A549 (cell line): ENCODE measurements around the gene MKNK1. TPM values are rescaled to one million over a fixed set of nuclear protein-coding genes. Genes with fewer than 3 reads are reported as not detected.

ENCODE experiments used
- ATAC-seq, 2 experiments: fragments of 200-7000 bp in 1 of 2; fragments of >200 bp in 1 of 2; cut with Nextera tagmentation in 1 of 2; cut with Tn5 transposase in 1 of 2; 3 replicates each; pipeline versions ENCODE4 v1.8.0 to v1.9.1; 2018 to 2020; ENCODE audit warnings: mild to moderate bottlenecking in 1 of 2, moderate library complexity in 1 of 2
- CTCF ChIA-PET: fragments of 300-600 bp; sonication (Branson Sonifier 250); formaldehyde crosslinking; extraction: SDS; loops from one replicate; lab custom pipeline; 2021; ENCODE audit warnings: antibody characterized with exemption, inconsistent platforms; lab: Yijun Ruan, JAX
- POLR2A ChIA-PET: fragments of 350-600 bp; formaldehyde crosslinking; extraction: SDS; loops from one replicate; lab custom pipeline; 2021; ENCODE audit warnings: antibody characterized with exemption, inconsistent platforms; lab: Yijun Ruan, JAX
- DNase-seq, 2 experiments: peaks; one replicate each; pipeline versions ENCODE4 v3.0.0 to v3.0.0-alpha.2; 2011 to 2016; ENCODE audit warnings: low read depth in 1 of 2, low spot score in 1 of 2
- FAIRE-seq: peaks from 2 replicates; lab custom pipeline; 2011; peaks lifted over from hg19 to GRCh38; lab: Jason Lieb, UNC
- H3K27ac ChIP-seq, 2 experiments: fragments of >200 bp; sonication (Bioruptor Twin); formaldehyde crosslinking; 3 replicates each; pipeline ENCODE4 v1.5.1; 2016 to 2017
- H3K4me1 ChIP-seq: fragments of >200 bp; sonication (Bioruptor Twin); formaldehyde crosslinking; 3 replicates; pipeline ENCODE4 v1.6.1; 2016
- H3K4me2 ChIP-seq: fragments of >200 bp; sonication (Bioruptor Twin); formaldehyde crosslinking; 3 replicates; pipeline ENCODE4 v1.6.1; 2016
- H3K4me3 ChIP-seq: fragments of >200 bp; sonication (Bioruptor Twin); formaldehyde crosslinking; 3 replicates; pipeline ENCODE4 v1.5.1; 2016
- H3K9me3 ChIP-seq: fragments of >200 bp; sonication (Bioruptor Twin); formaldehyde crosslinking; 3 replicates; pipeline ENCODE4 v1.6.1; 2016
- CBX2 ChIP-seq: fragments of 200-600 bp; sonication (generic); IDR thresholded peaks from 2 replicates; pipeline ENCODE4 v1.6.1; 2016; ENCODE audit warnings: low read depth, mild to moderate bottlenecking, borderline replicate concordance
- CBX8 ChIP-seq: fragments of 200-600 bp; sonication (generic); IDR thresholded peaks from 2 replicates; pipeline ENCODE4 v1.6.1; 2016
- CEBPB ChIP-seq, 2 experiments: fragments of >200 bp in 1 of 2; sonication (Bioruptor Twin) in 1 of 2; formaldehyde crosslinking in 1 of 2; IDR thresholded peaks; 2 replicates each; pipeline ENCODE4 v1.6.1; 2012 to 2016
- CHD4 ChIP-seq: fragments of 200-600 bp; sonication (generic); IDR thresholded peaks from 2 replicates; pipeline ENCODE4 v1.6.1; 2016; ENCODE audit warnings: antibody characterized with exemption, mild to moderate bottlenecking, borderline replicate concordance
- EHF ChIP-seq: fragments of 250-450 bp; sonication (Bioruptor Pico); IDR thresholded peaks from 2 replicates; pipeline ENCODE4 v1.5.0; 2020; ENCODE audit warnings: mild to moderate bottlenecking
- EHMT2 ChIP-seq: fragments of 200-600 bp; sonication (generic); IDR thresholded peaks from 2 replicates; pipeline ENCODE4 v1.6.1; 2016; ENCODE audit warnings: antibody characterized with exemption, low read depth, mild to moderate bottlenecking, moderate library complexity
- FOXS1 ChIP-seq: fragments of 250-450 bp; sonication (Bioruptor Pico); IDR thresholded peaks from 2 replicates; pipeline ENCODE4 v1.5.0; 2020; ENCODE audit warnings: mild to moderate bottlenecking, moderate library complexity
- HDAC2 ChIP-seq: fragments of 200-600 bp; sonication (generic); IDR thresholded peaks from 2 replicates; pipeline ENCODE4 v1.6.1; 2016
- HOXB13 ChIP-seq: fragments of 250-450 bp; sonication (Bioruptor Pico); IDR thresholded peaks from 2 replicates; pipeline ENCODE4 v1.5.0; 2020; ENCODE audit warnings: low read depth, mild to moderate bottlenecking, moderate library complexity
- HOXB5 ChIP-seq: fragments of 250-450 bp; sonication (Bioruptor Pico); IDR thresholded peaks from 2 replicates; pipeline ENCODE4 v1.5.0; 2020; ENCODE audit warnings: mild to moderate bottlenecking, moderate library complexity
- MYC ChIP-seq: IDR thresholded peaks from 2 replicates; pipeline ENCODE4 v1.6.1; 2012; ENCODE audit warnings: mild to moderate bottlenecking, inconsistent platforms, low read length, improper control_type of control experiment, borderline replicate concordance
- NR3C1 ChIP-seq: fragments of >200 bp; sonication (Bioruptor Twin); formaldehyde crosslinking; IDR thresholded peaks from 3 replicates; pipeline ENCODE4 v1.6.1; 2017
- POLR2AphosphoS2 ChIP-seq: conservative IDR thresholded peaks from 2 replicates; pipeline ENCODE4 v1.6.1; 2012; ENCODE audit warnings: low read length, improper control_type of control experiment, inconsistent platforms
- RNF2 ChIP-seq: fragments of 200-600 bp; sonication (generic); IDR thresholded peaks from 2 replicates; pipeline ENCODE4 v1.6.1; 2016; ENCODE audit warnings: low read depth, mild to moderate bottlenecking, antibody characterized with exemption, moderate library complexity, borderline replicate concordance
- ZC3H11A ChIP-seq: fragments of 450-650 bp; IDR thresholded peaks from 2 replicates; pipeline ENCODE4 v1.6.1; 2014; ENCODE audit warnings: antibody characterized with exemption, mild to moderate bottlenecking
- ZFP36 ChIP-seq: fragments of 450-650 bp; IDR thresholded peaks from 2 replicates; pipeline ENCODE4 v1.6.1; 2014; ENCODE audit warnings: borderline replicate concordance; ENCODE audit not compliant: partially characterized antibody
- WGBS: methylation state at CpG from one replicate; pipeline ENCODE4 v1.1.6; 2017; ENCODE audit errors: missing lambda C conversion rate; 5-methylcytosine and 5-hydroxymethylcytosine counted together
- polyA plus RNA-seq, 4 experiments: library from polyadenylated mRNA; depleted of rRNA in 3 of 4; stranded (reverse); fragments of >200 nt; fragmentation: RNase III in 1 of 4; extraction: RNeasy Plus Mini Kit Qiagen cat#74134 plus additional on column Dnase treatment in 1 of 4; gene quantifications; 2 replicates in 3 of 4; 3 replicates in 1 of 4; pipeline ENCODE4 v1.2.3, GENCODE V29; 2011 to 2017
- TF ChIP-seq, protein P1 (sequence below): IDR thresholded peaks from 2 replicates; pipeline ENCODE4 v1.6.1; 2012; ENCODE audit warnings: low read depth, borderline replicate concordance
- TF ChIP-seq, protein P2 (sequence below): IDR thresholded peaks from 2 replicates; pipeline ENCODE4 v1.6.1; 2012
- TF ChIP-seq, protein P3 (sequence below): fragments of >200 bp; sonication (Bioruptor Twin); formaldehyde crosslinking; IDR thresholded peaks from 2 replicates; pipeline ENCODE4 v1.6.1; 2016
- TF ChIP-seq, protein P4 (sequence below): fragments of 200-600 bp; sonication (generic); IDR thresholded peaks from 2 replicates; pipeline ENCODE4 v1.6.1; 2016; ENCODE audit warnings: antibody characterized with exemption, mild to moderate bottlenecking, moderate library complexity
- TF ChIP-seq, protein P5 (sequence below): fragments of 250-450 bp; sonication (Bioruptor Pico); IDR thresholded peaks from 2 replicates; pipeline ENCODE4 v1.5.0; 2021; ENCODE audit warnings: mild to moderate bottlenecking, moderate library complexity, borderline replicate concordance

The MKNK1 gene
- polyA plus RNA-seq, 2 of the 4 experiments (the other 2 are of a cell fraction): 20.8 to 28.4 TPM

DNA sequence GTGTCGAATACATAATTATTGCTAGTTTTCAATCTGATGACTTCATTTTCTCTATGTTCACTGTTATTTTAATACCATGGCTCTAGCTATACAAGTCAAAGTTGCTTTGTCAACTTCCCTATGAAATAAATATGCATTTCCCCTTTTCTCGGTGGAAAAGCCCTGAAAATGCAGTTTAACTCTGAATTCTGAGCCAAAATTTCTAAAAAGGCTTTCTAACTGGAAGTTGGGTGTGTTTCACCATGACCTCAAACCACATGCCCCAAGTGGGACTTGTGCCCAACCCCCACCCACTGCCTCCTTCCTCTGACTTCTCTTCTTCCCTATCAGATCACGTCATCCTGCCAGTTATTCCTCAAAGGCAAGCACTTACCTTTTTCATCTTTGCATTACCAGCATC, 8.9 kb downstream of the MKNK1 start:
- no peaks in the 10 kb centered on the region for H3K4me1 ChIP-seq
- POLR2A ChIA-PET: interaction anchor here (1.2 kb wide), 1 partner anchor 9 kb away, joined by 5 read pairs; the partner anchor contains the start of gene MKNK1
- H3K4me2 ChIP-seq: no peak overlapping the region
- DNase-seq: no peak
- H3K27ac ChIP-seq: no peak overlapping the region
- FAIRE-seq: no peak
- ATAC-seq: no peak
- WGBS: 97% methylated on average over 3 of the region's 3 CpGs
- H3K9me3 ChIP-seq: no peaks in the 10 kb centered on the region
- TF ChIP-seq MYC: no peak
- TF ChIP-seq, protein P1, sequence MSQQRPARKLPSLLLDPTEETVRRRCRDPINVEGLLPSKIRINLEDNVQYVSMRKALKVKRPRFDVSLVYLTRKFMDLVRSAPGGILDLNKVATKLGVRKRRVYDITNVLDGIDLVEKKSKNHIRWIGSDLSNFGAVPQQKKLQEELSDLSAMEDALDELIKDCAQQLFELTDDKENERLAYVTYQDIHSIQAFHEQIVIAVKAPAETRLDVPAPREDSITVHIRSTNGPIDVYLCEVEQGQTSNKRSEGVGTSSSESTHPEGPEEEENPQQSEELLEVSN: no peak
- TF ChIP-seq, protein P2, sequence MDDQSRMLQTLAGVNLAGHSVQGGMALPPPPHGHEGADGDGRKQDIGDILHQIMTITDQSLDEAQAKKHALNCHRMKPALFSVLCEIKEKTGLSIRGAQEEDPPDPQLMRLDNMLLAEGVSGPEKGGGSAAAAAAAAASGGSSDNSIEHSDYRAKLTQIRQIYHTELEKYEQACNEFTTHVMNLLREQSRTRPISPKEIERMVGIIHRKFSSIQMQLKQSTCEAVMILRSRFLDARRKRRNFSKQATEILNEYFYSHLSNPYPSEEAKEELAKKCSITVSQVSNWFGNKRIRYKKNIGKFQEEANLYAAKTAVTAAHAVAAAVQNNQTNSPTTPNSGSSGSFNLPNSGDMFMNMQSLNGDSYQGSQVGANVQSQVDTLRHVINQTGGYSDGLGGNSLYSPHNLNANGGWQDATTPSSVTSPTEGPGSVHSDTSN: no peak
- CTCF ChIA-PET: no interaction called here
- H3K4me3 ChIP-seq: no peak overlapping the region

DNA sequence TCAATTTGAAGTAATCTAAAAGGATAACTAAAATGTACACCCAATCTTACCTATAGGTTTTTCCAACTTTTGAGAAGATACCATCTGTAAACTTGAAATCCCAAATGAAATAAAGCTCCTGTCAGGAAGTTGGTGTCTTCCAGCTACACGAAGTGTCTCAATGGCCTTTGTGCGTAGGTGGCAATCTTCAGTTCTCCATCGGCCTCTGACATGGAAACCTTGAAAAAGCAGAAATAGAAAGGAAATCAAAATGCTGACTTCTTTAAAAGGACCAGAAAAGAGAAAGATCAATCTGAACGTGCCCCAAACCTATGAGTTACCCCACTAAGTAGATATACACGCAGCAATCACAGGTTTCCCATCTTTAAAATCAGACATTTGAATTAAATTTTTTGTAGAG, 10.0 kb downstream of the MKNK1 start:
- Histone ChIP-seq H3K4me1 (no peaks in the 10 kb centered on the region), H3K4me3 (no peak overlapping the region), H3K27ac (no peak overlapping the region), H3K9me3 (no peaks in the 10 kb centered on the region), H3K4me2 (no peak overlapping the region)
- FAIRE-seq (no peak), ATAC-seq (no peak), DNase-seq (no peak)
- 94% methylated on average over 5 of the region's 5 CpGs for WGBS
- ChIA-PET POLR2A (no interaction called here), CTCF (interaction anchor here (1.4 kb wide), 1 partner anchor 10 kb away, joined by 3 read pairs; the partner anchor contains the start of gene MKNK1)
- TF ChIP-seq HOXB5: no peak
- no peak for TF ChIP-seq HOXB13 (CRISPR knock-in tag)
- TF ChIP-seq, protein P3, sequence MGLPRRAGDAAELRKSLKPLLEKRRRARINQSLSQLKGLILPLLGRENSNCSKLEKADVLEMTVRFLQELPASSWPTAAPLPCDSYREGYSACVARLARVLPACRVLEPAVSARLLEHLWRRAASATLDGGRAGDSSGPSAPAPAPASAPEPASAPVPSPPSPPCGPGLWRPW: no peak
- TF ChIP-seq RNF2: no peak
- no peak for TF ChIP-seq CHD4
- TF ChIP-seq, protein P2: no peak
- no peak for TF ChIP-seq ZFP36
- no peak for TF ChIP-seq HDAC2
- TF ChIP-seq CBX8: no peak
- TF ChIP-seq CEBPB (IDR thresholded peaks at IDR 0.05): no peak
- TF ChIP-seq CBX2: no peak
- TF ChIP-seq, protein P4, sequence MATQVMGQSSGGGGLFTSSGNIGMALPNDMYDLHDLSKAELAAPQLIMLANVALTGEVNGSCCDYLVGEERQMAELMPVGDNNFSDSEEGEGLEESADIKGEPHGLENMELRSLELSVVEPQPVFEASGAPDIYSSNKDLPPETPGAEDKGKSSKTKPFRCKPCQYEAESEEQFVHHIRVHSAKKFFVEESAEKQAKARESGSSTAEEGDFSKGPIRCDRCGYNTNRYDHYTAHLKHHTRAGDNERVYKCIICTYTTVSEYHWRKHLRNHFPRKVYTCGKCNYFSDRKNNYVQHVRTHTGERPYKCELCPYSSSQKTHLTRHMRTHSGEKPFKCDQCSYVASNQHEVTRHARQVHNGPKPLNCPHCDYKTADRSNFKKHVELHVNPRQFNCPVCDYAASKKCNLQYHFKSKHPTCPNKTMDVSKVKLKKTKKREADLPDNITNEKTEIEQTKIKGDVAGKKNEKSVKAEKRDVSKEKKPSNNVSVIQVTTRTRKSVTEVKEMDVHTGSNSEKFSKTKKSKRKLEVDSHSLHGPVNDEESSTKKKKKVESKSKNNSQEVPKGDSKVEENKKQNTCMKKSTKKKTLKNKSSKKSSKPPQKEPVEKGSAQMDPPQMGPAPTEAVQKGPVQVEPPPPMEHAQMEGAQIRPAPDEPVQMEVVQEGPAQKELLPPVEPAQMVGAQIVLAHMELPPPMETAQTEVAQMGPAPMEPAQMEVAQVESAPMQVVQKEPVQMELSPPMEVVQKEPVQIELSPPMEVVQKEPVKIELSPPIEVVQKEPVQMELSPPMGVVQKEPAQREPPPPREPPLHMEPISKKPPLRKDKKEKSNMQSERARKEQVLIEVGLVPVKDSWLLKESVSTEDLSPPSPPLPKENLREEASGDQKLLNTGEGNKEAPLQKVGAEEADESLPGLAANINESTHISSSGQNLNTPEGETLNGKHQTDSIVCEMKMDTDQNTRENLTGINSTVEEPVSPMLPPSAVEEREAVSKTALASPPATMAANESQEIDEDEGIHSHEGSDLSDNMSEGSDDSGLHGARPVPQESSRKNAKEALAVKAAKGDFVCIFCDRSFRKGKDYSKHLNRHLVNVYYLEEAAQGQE: no peak
- TF ChIP-seq ZC3H11A: no peak
- TF ChIP-seq, protein P5, sequence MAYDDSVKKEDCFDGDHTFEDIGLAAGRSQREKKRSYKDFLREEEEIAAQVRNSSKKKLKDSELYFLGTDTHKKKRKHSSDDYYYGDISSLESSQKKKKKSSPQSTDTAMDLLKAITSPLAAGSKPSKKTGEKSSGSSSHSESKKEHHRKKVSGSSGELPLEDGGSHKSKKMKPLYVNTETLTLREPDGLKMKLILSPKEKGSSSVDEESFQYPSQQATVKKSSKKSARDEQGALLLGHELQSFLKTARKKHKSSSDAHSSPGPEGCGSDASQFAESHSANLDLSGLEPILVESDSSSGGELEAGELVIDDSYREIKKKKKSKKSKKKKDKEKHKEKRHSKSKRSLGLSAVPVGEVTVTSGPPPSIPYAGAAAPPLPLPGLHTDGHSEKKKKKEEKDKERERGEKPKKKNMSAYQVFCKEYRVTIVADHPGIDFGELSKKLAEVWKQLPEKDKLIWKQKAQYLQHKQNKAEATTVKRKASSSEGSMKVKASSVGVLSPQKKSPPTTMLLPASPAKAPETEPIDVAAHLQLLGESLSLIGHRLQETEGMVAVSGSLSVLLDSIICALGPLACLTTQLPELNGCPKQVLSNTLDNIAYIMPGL (CRISPR knock-in tag): no peak
- no peak for TF ChIP-seq EHMT2
- no peak for TF ChIP-seq EHF (CRISPR knock-in tag)
- no peak for TF ChIP-seq POLR2AphosphoS2
- no peak for TF ChIP-seq NR3C1
- no peak for TF ChIP-seq FOXS1
